GM13977 (cell line): ENCODE data around the gene CTNNA2.

ENCODE experiments used
- DNase-seq: peaks from one replicate; pipeline ENCODE4 v3.0.0; 2012; ENCODE audit warnings: low spot score
- CTCF ChIP-seq: IDR thresholded peaks from 2 replicates; pipeline ENCODE4 v1.5.1; 2012; ENCODE audit warnings: mild to moderate bottlenecking, control low read depth; ENCODE audit not compliant: insufficient read depth; ENCODE audit errors: extremely low read depth, missing control alignments
- in situ Hi-C: fragments of 300-500 bp; cut with MboI; formaldehyde crosslinking; loops from one replicate; pipeline ENCODE4 v1.12.0; 2022; ENCODE audit warnings: low sequenced_read_pairs, low pct_unique_long_range_greater_than_20kb, mixed read lengths, inconsistent platforms; ENCODE audit not compliant: unreplicated experiment

CTNNA2 gene

GRCh38 chr2:80573950-80574349 is 1061.1 kb downstream of the CTNNA2 start:
- no peak for TF ChIP-seq CTCF
- in situ Hi-C loops = no loop called here
- DNase-seq = no peak

- DNase-seq = no peak
- in situ Hi-C loops = no loop called here
- no peak for TF ChIP-seq CTCF
Observed at GRCh38 chr2:80579756-80580155, 1066.9 kb downstream of the CTNNA2 start.

- no peak for DNase-seq
- no peak for TF ChIP-seq CTCF
- in situ Hi-C loops = no loop called here
Observed at GRCh38 chr2:80591233-80591632, 1078.4 kb downstream of the CTNNA2 start.

GRCh38 chr2:80592106-80592505 is 1079.3 kb downstream of the CTNNA2 start:
- in situ Hi-C loops = no loop called here
- DNase-seq = no peak
- TF ChIP-seq CTCF = no peak

GRCh38 chr2:80610108-80610507 is 1097.3 kb downstream of the CTNNA2 start:
- no peak for TF ChIP-seq CTCF
- in situ Hi-C loops = no loop called here
- no peak for DNase-seq

GRCh38 chr2:80621656-80622055 is 1108.8 kb downstream of the CTNNA2 start:
- in situ Hi-C loops = no loop called here

More at GRCh38 chr2:80621656-80622055, 1108.8 kb downstream of the CTNNA2 start:
- TF ChIP-seq CTCF = no peak
- DNase-seq = no peak
